SK-N-MC (cell line): ENCODE results near the gene APOE.

Source experiments
- DNase-seq: peaks from one replicate; pipeline ENCODE4 v3.0.0-alpha.2; 2011; ENCODE audit warnings: low read depth, low spot score
- H3K27ac ChIP-seq: fragments of 200-600 bp; sonication (generic); 2 replicates; pipeline ENCODE4 v1.5.1; 2016; ENCODE audit warnings: mixed run types
- H3K36me3 ChIP-seq: fragments of 200-600 bp; sonication (generic); 2 replicates; pipeline ENCODE4 v1.6.1; 2017; ENCODE audit warnings: antibody characterized with exemption, low read length, mixed read lengths; ENCODE audit not compliant: insufficient read depth
- H3K4me3 ChIP-seq: fragments of 200-600 bp; sonication (generic); 2 replicates; pipeline ENCODE4 v1.5.1; 2016
- H3K9ac ChIP-seq: fragments of 200-600 bp; sonication (generic); 2 replicates; pipeline ENCODE4 v1.8.0; 2017; ENCODE audit warnings: mixed run types, mixed read lengths; ENCODE audit not compliant: insufficient read length
- H3K9me3 ChIP-seq: fragments of 200-600 bp; sonication (generic); 2 replicates; pipeline ENCODE4 v1.6.1; 2017; ENCODE audit warnings: low read depth, mild to moderate bottlenecking, antibody characterized with exemption, low read length, moderate library complexity, mixed read lengths
- EZH2 ChIP-seq: fragments of 200-600 bp; sonication (generic); IDR thresholded peaks from one replicate; pipeline ENCODE4 v1.6.1; 2017; ENCODE audit warnings: antibody characterized with exemption
- FOXP2 ChIP-seq: optimal IDR thresholded peaks from 2 replicates; pipeline ENCODE3; 2011; ENCODE audit warnings: mild to moderate bottlenecking, moderate library complexity; ENCODE audit not compliant: insufficient read depth; ENCODE audit errors: extremely low read length, control extremely low read depth
- POLR2AphosphoS5 ChIP-seq: IDR thresholded peaks from 2 replicates; pipeline ENCODE4 v1.6.1; 2012; ENCODE audit warnings: mild to moderate bottlenecking, low read depth, low read length, borderline replicate concordance

APOE gene

DNA sequence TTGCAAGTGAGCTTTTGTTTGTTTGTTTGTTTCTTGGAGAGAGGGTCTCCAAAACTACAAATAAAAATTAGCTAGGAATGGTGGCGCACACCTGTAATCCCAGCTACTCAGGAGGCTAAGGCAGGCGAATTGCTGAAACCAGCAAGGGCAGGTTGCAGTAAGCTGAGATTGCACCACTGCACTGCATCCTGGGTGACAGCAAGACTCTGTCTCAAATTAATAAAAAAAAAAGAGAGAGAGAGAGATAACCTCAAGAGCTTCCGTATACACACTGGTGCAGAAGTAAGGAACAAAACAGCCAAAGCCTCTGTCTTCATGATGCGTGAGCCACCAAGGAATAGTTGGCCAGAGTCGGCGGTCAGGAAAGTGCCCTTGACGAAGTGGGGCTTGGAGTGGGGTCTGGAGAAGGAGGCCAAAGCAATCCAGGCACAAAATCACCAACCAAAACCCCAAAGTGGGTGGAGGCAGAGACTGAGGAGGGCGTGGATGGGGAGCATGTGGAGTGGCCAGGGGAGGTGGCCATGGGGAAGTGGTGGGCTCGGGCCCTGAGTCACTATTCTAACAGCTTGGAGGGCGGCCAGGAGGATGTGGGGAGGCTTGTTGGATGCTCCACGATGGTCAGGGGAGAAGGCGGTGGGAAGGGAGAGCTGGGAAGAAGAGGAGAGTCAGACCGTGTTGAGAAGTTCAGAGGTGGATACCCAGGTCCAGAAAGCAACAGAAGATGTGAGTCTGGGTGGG, 35.7 kb upstream of the APOE start:
- TF ChIP-seq POLR2AphosphoS5, result no peak
- TF ChIP-seq FOXP2, result no peak
- no peak for TF ChIP-seq EZH2
- Histone ChIP-seq H3K4me3 (no peak overlapping the region), H3K27ac (no peak overlapping the region), H3K36me3 (peaks cover 10% of the 10 kb centered on the region), H3K9ac (no peak overlapping the region), H3K9me3 (no peaks in the 10 kb centered on the region)
- DNase-seq, result no peak

DNA sequence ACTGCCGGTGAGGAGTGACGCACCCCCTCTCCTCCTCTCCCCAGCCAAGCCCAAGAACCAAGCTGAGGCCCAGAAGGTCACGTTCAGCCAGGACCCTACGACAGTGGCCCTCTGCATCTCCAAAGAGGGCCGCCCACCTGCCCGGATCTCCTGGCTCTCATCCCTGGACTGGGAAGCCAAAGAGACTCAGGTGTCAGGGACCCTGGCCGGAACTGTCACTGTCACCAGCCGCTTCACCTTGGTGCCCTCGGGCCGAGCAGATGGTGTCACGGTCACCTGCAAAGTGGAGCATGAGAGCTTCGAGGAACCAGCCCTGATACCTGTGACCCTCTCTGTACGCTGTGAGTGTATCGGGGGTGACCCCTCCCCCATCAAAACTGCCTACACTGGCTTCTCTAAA, 33.8 kb upstream of the APOE start:
- no peak overlapping the region for H3K9ac ChIP-seq
- TF ChIP-seq FOXP2 (no peak), POLR2AphosphoS5 (no peak), EZH2 (no peak)
- H3K36me3 ChIP-seq, result peaks cover 20% of the 10 kb centered on the region
- H3K27ac ChIP-seq, result no peak overlapping the region
- H3K9me3 ChIP-seq, result no peaks in the 10 kb centered on the region
- H3K4me3 ChIP-seq, result no peak overlapping the region
- no peak for DNase-seq

DNA sequence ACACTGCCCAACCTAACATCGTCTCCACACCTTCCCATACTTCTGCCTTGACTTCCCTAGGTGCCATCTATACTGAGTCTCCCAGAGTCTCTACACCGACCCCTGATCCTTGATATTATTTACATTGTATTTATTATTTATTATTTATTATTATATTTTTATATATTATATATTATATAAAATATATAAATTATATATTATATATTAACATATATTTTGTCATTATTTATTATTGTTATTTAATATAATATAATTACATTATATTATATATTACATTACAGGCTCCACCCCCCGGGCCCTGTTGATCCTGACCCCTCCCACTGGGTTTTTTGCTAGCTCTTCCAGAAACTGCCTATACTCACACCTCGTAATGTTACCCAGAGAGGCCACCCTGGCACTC, 32.9 kb upstream of the APOE start:
- no peak overlapping the region for H3K4me3 ChIP-seq
- H3K36me3 ChIP-seq, result peaks cover 20% of the 10 kb centered on the region
- no peak overlapping the region for H3K27ac ChIP-seq
- no peak for TF ChIP-seq FOXP2
- TF ChIP-seq POLR2AphosphoS5, result no peak
- TF ChIP-seq EZH2, result no peak
- no peak overlapping the region for H3K9ac ChIP-seq
- DNase-seq, result no peak
- H3K9me3 ChIP-seq, result no peaks in the 10 kb centered on the region

DNA sequence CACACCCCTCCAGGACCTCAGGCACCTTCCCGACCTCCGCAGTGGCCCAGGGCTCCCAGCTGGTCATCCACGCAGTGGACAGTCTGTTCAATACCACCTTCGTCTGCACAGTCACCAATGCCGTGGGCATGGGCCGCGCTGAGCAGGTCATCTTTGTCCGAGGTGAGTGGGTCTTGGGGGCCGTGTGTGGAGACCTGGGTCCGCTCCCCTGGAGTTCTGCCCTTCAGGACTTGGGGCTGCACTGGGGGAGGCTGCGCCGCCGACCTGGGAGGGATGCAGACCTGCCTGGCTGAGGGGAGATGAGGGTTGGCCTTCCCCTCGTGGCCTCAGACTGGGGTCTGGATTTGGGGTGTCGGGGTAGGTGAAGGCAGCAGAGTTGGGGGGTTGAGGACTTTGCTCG, 31.3 kb upstream of the APOE start:
- Histone ChIP-seq H3K9me3 (no peaks in the 10 kb centered on the region), H3K36me3 (peaks cover 20% of the 10 kb centered on the region), H3K9ac (no peak overlapping the region), H3K27ac (no peak overlapping the region), H3K4me3 (no peak overlapping the region)
- no peak for DNase-seq
- no peak for TF ChIP-seq POLR2AphosphoS5
- TF ChIP-seq EZH2, result no peak
- TF ChIP-seq FOXP2, result no peak

DNA sequence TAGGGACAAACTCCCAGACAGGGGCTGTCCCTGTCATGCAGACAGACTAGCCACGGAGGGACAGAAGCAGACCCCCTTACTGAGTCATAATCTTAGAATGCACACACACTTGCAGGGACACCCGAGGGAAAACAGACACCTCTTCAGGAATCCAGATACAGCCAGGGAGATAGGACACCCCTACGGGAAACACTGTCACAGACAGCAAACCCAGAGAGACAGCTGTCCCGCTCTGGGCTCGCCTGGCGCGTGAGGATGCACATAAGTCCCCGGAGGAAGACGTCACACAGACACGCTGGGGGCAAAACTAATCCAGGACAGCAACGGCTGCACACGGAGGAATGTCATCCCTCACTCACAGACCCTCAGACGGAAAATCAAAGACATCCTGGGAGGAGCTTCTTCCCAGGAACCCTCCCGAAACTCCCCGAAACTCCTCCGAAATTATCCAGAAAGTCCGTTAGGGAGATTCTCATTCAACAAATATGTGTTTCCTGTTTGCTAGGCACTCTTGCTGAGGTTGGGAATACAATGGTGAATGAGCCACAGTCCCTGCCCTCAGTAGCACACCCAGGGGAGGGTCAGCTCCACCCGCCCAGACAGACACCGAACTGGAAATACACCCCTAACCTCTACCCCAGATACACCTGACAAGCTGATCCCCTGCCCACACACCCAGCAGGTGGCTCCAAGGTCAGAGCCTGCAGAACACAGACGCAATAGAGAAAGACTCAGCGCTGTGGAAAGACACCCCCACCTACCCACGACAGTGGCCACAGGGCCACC, 29.7 kb upstream of the APOE start:
- no peak overlapping the region for H3K4me3 ChIP-seq
- peaks cover 20% of the 10 kb centered on the region for H3K36me3 ChIP-seq
- no peak overlapping the region for H3K9ac ChIP-seq

DNA sequence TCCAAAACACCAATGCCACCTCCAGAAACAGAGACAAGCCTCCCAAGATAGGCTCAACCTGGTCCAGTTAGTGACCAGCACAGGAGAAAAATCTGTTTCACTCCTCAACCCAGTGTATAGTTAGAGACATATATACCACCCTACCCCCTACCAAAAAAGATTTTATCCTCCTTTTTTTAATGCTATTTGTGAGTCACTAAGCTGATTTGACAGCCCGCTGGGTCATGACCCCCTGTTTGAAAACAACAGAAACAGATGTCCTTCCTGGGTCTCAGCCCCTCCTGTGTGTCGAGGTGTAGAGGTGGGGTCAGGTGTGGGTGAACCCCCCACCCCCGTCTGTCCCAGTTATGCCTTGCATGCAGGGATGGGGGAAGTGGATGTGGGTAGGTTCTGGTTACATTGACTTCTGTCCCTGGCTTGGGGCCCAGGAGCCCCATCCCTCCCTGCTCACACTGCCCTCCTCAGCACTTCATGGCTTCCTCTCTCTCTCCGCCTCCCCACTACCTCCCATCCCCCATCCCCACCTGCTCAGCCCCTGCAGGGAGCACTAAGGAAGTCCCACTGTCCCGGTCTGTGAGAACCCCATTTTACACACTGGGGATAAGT, 28.6 kb upstream of the APOE start:
- TF ChIP-seq EZH2 (no peak), POLR2AphosphoS5 (no peak), FOXP2 (no peak)
- no peaks in the 10 kb centered on the region for H3K9me3 ChIP-seq
- no peak overlapping the region for H3K4me3 ChIP-seq
- H3K9ac ChIP-seq, result no peak overlapping the region
- no peak overlapping the region for H3K27ac ChIP-seq
- no peak for DNase-seq
- H3K36me3 ChIP-seq, result peaks cover 20% of the 10 kb centered on the region

More for the DNA sequence above, 29.7 kb upstream of the APOE start:
- DNase-seq, result no peak
- Histone ChIP-seq H3K9me3 (no peaks in the 10 kb centered on the region), H3K27ac (no peak overlapping the region)
- TF ChIP-seq POLR2AphosphoS5, result no peak

DNA sequence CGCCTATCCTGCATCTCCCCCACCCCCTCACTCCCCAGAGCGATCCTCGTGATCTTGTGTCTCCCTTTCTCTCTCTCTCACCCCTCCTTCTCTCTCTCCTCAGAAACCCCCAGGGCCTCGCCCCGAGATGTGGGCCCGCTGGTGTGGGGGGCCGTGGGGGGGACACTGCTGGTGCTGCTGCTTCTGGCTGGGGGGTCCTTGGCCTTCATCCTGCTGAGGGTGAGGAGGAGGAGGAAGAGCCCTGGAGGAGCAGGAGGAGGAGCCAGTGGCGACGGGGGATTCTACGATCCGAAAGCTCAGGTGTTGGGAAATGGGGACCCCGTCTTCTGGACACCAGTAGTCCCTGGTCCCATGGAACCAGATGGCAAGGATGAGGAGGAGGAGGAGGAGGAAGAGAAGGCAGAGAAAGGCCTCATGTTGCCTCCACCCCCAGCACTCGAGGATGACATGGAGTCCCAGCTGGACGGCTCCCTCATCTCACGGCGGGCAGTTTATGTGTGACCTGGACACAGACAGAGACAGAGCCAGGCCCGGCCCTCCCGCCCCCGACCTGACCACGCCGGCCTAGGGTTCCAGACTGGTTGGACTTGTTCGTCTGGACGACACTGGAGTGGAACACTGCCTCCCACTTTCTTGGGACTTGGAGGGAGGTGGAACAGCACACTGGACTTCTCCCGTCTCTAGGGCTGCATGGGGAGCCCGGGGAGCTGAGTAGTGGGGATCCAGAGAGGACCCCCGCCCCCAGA, 27.3 kb upstream of the APOE start:
- no peaks in the 10 kb centered on the region for H3K9me3 ChIP-seq
- no peak overlapping the region for H3K4me3 ChIP-seq
- H3K36me3 ChIP-seq, result peaks cover 13% of the 10 kb centered on the region; the same call in 1 of the 2 replicates
- no peak overlapping the region for H3K9ac ChIP-seq
- DNase-seq, result no peak
- no peak overlapping the region for H3K27ac ChIP-seq
- TF ChIP-seq POLR2AphosphoS5 (no peak), EZH2 (no peak), FOXP2 (no peak)
